Measurements from ENCODE around the gene NRXN2.
"Not testable (repeated sequence)": the region's sequence is repeated elsewhere in the genome, so short reads cannot be mapped to it uniquely, and the experiment has no call there.

Gene NRXN2

DNA sequence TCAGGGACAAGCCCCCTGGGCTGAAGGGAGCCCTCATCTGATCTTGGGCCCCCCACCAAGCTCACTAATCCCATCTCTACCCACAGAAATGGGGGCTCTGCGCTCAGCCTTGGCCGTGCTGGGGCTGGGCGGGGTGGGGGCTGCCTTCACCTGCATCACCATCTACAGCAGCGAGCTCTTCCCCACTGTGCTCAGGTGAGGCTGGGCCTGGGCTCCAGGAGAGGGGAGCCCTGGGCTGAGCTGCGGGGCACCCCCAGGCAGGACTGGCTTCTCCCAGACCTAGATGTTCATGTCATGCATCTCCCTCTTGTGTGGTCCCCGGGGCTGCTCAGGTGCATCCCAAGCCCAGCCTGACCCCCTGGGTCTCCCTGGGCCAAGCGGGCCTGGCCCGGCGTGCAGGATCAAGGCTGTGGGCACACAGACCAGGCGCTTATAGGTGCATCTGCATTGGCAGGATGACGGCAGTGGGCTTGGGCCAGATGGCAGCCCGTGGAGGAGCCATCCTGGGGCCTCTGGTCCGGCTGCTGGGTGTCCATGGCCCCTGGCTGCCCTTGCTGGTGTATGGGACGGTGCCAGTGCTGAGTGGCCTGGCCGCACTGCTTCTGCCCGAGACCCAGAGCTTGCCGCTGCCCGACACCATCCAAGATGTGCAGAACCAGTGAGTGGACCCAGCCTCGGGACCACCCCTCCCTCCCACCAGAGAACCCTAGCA is 122.6 kb downstream of the NRXN2 start:
- no peak for DNase-seq

- DNase-seq = no peak
Observed at GRCh38 chr11:64599698-64600211, 123.2 kb downstream of the NRXN2 start.

DNA sequence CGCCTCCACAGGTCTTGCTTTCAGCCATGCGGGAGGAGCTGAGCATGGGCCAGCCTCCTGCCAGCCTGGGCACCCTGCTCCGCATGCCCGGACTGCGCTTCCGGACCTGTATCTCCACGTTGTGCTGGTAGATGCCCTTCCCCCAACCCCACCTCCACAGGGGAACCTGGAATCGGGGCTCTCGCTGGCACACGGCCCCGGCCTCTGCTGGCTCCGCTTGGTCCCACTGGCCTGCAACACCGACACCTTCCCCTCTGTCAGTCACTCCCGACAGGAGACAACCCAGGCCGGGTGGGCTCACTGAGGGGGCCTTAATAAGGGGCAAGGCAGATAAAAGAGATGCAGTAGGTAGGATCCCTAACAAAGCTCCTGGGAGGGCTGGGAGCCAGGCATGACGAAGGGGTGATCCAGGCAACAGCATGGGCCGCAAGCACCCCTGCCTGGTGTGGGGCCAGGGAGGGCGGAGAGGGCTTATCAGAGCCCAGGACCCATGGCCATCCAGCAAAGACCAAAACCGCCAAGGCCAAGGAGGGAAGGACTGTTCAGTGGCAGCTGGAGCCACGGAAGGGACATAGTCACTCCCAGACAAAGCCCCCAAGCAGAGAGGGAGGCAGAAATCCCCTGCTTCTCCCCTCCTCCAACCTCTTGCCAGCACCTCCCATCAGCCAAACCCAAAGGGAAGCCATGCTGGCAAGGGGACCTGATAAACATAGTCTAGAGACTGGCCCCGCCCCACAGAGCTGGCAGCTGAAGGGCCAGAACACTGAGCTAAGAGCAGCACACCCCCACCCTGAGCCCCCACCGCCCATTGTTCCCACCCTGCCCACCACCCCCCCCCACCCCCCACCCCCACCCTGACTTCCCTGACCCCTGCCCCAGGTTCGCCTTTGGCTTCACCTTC is 124.0 kb downstream of the NRXN2 start:
- DNase-seq = no peak

- DNase-seq = no peak
Observed at GRCh38 chr11:64598106-64598796, 124.7 kb downstream of the NRXN2 start.

DNA sequence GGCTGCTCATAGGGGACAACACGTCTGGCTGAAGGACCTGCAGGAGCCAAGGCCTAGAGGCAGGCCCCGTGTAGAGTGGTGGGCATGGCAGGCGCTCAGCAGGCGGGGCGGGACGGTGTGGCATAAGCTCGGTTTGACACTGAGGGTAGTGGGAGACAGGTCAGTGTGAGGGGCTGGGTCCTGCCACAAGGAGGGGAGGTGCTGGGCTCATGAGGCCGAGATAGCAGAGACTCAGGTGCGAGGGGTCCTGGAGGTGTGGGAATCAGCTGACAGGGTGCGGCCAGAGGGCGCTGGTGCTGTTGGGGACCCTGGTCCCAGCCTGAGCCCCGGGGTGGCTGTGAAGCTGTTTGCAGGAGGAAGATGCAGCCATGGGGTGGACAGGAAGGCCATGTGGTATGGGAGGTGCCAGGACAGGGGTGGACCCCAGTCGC is 125.3 kb downstream of the NRXN2 start:
- DNase-seq = no peak

GRCh38 chr11:64595922-64596321 is 127.1 kb downstream of the NRXN2 start:
- not testable (repeated sequence) for DNase-seq

DNA sequence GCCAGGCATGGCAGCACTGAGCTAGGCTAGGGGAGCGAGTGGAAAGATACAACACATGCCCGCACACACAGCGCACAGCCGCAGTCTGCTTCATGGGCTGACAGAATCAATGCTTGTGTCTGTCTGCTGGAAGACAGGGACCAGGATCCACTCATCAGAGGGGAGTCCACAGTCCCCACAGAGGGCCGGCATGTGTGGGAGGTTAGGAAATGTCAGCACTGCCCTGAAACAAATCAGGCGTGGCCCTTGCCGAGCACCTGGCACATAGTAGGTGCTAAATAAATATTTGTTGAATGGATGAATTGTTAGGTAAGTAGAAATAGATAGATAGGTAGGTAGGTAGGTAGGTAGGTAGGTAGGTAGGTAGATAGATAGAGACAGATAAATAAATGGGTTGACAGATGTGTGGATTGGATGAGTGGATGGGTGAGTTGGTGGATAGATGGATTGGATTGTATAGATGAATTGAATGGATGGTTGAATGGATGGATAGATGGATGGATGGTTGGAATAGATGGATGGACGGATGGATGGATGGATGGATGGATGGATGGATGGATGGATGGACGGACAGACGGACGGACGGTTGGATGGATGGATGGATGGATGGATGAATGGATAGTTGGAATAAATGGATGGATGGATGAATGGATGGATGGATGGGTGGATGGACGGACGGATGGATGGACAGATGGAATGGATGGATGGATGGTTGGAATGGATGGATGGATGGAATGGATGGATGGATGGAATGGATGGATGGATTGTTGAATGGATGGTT is 128.6 kb downstream of the NRXN2 start:
- DNase-seq = no peak

GRCh38 chr11:64593156-64594105 is 129.6 kb downstream of the NRXN2 start:
- no peak for DNase-seq

DNA sequence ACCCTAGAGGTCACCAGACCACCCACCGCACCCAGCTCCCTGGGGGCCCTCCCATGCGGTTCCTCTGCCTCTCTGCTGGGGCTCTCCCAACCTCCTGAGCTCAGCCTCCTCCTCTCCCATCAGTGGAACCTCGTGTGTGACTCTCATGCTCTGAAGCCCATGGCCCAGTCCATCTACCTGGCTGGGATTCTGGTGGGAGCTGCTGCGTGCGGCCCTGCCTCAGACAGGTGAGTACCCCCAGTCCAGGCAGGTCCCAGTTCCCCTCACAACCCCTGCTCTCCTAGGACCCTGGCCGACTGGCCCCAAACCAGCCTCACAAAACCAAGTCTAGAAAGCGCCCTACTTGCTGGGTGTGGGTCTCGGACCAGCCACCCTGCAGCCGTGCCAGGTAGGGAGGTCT is 130.3 kb downstream of the NRXN2 start:
- no peak for DNase-seq

- no peak for DNase-seq
Observed at GRCh38 chr11:64592234-64592615, 130.8 kb downstream of the NRXN2 start.

DNA sequence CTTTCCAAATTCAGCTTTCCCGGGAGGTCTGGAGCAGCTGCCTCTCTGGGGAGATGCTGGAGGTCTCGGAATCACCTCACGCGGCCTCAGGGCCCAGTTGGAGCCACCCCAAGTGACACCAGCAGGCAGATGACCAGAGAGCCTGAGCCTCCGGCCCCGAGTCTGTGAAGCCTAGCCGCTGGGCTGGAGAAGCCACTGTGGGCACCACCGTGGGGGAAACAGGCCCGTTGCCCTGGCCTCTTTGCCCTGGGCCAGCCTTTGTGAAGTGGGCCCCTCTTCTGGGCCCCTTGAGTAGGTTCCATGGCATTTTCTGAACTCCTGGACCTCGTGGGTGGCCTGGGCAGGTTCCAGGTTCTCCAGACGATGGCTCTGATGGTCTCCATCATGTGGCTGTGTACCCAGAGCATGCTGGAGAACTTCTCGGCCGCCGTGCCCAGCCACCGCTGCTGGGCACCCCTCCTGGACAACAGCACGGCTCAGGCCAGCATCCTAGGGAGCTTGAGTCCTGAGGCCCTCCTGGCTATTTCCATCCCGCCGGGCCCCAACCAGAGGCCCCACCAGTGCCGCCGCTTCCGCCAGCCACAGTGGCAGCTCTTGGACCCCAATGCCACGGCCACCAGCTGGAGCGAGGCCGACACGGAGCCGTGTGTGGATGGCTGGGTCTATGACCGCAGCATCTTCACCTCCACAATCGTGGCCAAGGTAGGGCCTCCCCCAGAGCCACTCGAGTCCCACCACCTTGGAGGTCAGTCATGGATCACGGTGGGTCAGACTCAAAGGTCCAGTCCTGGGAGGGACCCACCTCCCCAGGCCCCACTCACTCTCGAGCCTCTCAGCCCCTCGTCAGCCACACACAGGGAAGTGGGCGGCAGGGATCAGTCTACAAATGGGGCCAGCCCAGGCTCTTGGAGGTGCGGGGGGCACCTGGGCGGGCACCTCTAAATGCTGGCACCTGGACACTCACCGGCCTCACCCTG is 131.5 kb downstream of the NRXN2 start:
- DNase-seq = no peak

GRCh38 chr11:64590763-64591221 is 132.2 kb downstream of the NRXN2 start, which contains the start of gene SLC22A12:
Gene SLC22A12 (plus strand): TSS chr11:64591220. CDS start chr11:64591557, 337 bp downstream.
- no peak for DNase-seq

DNA sequence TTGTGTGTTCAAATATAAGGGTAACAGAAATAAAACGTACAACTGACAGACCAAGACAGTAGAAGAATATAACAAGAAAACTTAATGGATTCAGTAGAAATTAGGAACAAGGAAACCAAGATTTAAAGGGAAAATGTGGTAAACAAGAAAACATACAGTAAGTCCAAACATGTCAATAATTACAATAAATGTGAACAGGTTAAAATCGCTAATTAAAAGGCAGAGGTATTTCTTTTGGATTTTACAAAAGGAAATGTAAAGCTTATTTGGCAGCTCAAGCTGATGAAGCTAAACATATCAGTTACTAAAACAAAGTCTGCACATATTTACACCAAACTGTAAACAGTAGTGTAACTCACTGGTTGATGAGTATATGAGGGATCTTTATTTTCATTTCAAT is 134.3 kb downstream of the NRXN2 start:
- no peak for DNase-seq

GRCh38 chr11:64586366-64586765 is 136.6 kb downstream of the NRXN2 start:
- no peak for DNase-seq

GRCh38 chr11:64585150-64585549 is 137.8 kb downstream of the NRXN2 start:
- DNase-seq = no peak

GRCh38 chr11:64583296-64584262 is 139.4 kb downstream of the NRXN2 start:
- no peak for DNase-seq

GRCh38 chr11:64582885-64583284 is 140.1 kb downstream of the NRXN2 start:
- no peak for DNase-seq

- no peak for DNase-seq
Observed at GRCh38 chr11:64581057-64581523, 141.9 kb downstream of the NRXN2 start.
